NCI-H146 (cell line): ENCODE measurements around the gene GNG8.
A peak's percentile ranks its signal among the peaks of the same experiment; 100 is the strongest.

Source experiments
- DNase-seq: peaks from one replicate; lab custom pipeline; 2025; lab: John Stamatoyannopoulos, UW

Gene GNG8

DNA sequence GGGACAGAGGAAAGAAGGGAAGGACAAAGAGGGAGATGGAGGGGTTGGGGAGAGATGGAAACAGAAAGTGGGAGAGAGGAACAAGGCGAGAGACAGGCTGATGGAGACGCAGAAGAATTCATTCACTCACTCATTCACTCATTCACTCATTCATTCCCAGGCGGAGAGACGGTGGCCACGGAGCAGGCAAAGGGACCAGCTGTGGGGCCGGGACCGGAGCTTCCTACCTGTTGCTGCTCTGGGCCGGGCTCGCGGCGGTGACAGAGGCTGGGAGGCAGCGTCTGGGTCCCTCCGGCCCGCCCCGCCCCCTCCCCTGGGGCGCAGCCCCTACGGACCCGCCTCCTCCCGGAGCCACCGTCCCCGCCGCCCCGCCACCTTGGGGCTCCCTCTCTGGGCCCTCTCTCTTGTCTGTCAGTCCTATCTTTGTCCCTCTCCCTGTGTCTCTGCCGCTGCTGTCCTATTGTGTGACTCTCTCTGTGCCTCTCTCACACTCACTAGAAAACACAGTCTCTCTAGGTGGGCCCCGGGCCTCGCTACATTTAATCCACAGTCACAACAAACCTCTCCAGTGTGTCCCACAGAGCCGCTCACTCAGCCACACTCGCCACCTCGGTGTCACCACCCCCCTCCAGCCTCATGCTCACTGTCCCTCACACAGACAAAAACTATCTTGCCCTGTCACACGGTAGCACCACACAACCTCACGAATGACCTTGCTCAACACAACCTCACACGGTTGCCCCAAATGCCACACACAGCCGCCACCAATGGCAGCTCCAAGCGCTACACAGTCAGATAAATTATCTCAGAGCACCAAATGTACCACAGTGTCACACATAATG is at the start of gene GNG8:
Gene GNG8, minus strand, starts transcription at position 283 of the 842 bp plus-strand sequence. CDS start 1,520 bp downstream, outside the sequence.
- peak; percentile 24 for DNase-seq

DNA sequence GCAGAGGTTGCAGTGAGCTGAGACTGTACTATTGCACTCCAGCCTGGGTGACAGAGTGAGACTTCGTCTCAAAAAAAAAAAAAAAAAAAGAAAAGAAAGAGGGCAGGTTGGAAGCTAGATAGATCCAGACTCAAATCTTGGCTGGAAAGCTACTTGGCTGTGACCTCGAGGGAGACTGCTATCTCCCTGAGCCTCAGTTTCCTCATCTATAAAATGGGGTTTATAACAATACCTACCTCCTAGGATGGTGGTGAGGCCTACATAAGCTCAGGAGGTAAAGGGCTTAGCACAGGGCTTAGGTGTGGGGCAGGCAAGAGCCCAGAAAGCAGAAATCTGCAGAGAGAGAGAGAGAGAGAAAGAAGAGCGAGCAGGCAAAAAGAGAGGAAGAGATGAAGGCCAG is 49.2 kb upstream of the GNG8 start:
- DNase-seq: no peak

DNA sequence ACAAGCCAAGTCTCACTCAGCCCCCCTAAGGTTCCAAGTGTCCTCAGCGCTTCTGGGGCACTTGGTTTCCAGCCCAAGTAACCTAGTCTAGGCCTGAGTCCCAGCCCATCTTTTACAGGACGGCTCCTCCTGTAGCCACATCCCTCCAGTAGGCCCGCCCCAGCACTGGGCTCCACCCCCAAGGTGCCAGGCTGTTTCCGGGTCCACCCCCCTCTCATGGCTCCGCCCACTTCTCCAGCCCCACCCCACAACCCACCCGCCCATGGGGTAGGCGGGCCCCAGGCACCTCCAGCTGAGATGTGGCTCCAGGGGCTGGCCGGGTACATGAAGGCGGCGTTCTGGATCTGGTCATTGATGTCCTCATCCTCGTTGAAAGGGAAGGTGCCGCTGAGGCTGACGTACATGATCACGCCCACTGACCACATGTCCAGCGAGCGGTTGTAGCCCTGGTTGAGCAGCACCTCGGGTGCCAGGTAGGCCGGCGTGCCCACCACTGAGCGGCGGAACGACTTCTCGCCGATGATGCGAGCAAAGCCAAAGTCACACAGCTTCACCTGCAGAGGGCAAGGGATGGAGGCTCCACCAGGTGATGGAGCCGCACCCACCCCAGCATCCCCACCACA is 42.2 kb upstream of the GNG8 start:
- no peak for DNase-seq

DNA sequence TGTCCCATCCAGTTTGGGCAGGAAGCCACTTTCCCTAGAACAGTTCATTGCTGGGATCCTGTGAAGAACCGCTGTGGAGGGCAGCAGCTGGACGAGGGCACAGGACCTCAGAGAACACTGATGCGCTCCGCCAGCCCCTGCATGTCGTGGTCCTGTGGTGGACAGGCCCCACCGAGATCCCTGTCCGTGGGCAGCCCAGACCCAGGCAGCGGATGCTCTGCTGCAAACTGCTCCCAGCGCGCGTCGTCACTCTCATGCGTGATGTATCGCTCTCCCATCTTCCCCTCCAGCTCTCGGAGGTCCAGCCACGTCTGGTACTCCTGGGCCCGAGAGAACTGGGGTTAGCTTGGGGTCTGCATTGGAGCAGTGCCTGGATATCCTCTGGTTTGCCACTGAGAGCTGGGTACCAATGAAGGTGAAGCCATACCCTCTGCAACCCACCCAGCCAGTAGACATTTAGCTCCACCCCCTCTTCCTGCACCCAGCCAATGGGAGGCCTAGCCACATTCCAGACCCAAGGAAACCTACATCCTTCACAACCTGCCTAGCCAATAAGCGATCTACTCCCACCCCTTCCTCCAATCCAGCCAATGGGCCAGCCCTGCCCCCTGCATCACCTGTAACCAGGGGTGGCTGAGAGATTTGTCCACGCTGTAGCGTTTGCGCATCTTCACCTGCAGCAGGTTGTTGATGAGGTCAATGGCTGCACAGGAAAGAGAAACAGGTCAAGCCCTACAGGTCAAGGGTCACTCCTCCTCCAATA is 38.6 kb upstream of the GNG8 start:
- DNase-seq: peak; percentile 31

DNA sequence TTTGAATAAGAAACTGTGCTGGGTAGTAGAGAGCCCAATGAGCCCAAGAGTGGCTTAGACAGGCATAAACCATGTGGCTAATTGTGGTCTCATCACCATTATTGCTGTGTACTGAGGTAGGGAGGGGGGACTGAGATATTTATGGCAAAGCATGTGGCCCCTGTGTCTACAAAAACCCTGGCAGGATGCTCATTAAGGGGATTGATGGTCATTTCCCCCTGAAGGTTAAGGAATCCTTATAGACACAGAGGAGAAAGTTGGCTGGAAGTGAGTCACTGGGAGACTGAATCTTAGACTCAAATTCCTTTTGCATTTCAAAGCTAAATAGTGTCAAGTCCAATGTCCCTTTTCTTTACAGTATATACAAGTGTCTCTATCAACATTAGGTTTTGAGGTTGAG is 34.8 kb upstream of the GNG8 start:
- DNase-seq: no peak

DNA sequence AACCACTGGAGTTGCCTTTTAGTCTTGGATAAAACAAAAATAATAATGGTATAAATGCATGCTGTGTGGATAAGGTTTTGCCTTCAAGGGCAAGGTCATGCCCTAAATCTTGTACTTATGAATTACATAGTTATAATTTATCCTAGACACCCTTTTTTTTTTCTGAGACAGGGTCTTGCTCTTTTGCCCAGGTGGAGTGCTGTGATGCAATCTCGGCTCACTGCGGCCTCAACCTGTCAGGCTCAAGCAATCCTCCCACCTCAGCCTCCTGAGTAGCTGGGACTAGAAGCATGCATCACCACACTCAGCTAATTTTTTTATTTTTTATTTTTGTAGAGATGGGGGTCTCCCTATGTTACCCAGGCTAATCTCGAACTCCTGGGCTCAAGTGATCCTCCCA is 32.7 kb upstream of the GNG8 start:
- DNase-seq: no peak

DNA sequence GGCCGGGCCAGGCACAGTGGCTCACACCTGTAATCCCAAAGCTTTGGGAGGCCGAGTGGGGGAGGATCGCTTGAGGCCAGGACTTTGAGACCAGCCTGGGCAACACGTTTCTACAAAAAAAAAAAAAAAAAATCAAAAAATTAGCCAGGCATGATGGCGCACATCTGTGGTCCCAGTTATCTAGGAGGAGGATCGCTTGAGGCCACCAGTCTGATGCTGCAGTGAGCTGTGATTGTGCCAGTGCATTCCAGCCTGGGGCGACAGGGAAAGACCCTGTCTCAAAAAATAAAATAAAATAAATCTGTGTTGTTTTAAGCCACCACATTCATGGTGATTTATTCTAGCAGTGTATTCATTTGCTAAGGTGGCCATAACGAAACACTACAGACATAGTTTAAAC is 29.1 kb upstream of the GNG8 start:
- DNase-seq: no peak

DNA sequence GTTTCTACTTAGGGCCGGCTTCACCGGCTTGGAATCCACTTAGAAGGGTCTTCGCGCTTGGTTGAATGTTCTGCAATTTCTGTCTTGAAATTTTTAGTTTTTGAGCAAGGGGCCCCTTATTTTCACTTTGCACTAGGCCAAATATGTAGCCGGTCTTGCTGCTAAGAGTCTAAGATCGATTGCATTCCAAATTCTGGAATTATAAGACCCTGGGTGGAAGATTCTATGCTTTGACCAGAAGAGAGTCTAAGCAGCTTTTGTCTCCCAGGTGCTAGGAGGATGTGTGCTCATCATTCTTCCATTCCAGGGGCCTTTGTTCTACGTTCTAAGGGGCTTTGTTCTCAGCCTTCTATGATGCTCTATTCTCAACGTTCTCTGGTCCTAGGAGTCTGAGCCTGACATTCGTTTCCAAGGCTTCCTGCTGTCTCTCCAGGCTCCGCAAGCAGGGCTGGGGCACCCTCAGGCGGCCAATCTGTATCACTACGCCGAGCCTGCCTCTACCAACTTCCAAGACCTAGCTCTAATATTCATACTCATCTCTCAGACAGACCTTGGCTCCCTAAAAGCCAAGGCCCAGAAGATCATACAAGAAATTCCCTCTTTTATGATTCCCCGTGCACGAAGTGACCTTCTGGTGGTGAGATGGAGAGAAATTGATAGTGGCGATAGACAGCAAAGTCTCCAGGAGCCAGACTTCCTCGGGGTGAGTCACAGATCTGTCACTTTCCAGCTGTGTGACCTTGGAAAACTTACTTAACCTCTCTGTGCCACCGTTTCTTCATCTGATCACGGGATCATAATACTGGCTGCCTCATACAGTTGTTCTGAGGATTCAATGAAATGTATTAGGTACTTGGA is 26.0 kb upstream of the GNG8 start:
- peak; percentile 91 for DNase-seq

DNA sequence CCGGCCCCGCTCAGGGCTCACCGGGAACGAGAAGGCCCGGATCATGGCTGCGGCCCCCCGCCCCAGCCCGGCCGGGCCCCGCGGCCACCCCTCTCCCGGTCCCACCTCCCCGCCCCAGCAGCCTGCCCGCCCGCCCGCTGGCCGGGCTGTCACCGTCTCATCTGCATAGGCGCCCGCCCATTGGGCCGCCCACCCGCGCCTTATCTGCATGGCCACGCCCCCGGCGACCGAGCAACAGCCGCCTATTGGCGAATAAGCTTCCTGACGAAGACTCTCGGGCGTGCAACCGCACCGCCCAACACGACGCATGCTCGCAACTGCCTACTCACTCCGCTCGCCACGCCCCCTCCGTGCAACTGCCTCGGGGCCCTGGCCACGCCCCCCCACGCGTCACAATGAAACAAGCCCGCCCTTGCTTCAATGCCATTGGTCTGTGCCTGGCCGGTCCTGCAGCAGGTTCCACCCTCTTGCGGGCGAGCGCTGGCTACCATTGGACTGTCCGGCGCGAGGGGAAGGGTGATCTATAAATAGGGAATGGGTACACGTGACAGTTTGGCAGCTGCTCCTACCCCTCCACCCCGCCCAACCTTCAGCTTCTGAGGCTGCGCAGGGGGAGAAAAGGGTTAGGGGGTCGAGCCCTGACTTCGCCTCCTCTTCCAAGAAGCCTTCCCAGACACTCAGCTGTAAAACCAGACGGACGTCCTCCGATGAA is 25.2 kb upstream of the GNG8 start, which contains the start of gene DACT3:
Gene DACT3, minus strand, starts transcription at position 163 of the 712 bp plus-strand sequence. Its CDS starts 118 bp downstream, at position 45.
- peak; percentile 100 for DNase-seq

DNA sequence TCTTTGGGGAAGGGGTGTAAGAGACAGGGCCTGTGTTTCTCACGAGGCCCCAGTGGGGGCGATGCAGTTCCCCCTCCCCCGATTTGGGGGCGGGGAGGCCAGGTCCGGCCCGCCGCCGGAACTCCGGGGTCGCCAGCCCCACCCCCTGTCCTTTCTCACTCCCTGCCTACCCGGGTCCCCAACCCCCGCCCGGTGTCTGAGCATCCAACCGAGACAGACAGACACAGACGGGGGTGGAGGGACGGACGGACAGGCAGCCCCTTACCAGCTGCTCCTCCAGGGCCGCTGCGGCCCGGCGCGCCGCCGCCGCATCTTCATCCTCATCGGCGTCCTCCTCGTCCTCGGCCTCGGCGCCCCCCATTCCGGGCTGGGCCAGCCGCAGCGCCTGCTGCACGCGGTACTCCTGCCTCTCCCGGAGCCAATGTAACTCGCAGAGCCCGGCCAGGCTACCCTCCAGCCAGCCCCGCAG is 24.6 kb upstream of the GNG8 start:
- no peak for DNase-seq

DNA sequence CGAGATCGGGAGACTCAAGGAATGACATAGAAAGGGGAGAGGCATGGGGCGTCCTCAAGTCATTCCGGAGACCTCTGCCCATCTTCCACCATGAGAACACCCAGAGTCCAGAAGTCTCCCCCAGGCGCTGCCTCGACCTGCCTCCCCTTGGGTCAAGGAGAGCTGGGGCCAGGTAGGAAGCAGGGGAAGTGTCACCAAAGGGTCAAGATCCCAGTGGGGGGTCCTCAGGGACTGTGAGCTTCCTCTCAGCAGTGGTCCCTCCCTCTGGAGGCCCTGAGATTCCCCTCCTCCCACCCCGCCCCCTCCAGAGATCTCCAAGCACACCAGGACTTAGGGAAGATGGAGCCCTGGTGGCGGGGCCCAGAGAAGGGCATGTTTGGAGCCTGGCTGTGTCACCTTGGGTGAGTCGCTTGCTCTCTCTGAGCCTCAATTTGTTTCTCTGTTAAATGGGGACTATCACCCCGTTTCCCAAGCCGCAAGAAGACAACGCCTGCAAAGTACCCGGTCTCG is 24.1 kb upstream of the GNG8 start:
- peak; percentile 32 for DNase-seq

DNA sequence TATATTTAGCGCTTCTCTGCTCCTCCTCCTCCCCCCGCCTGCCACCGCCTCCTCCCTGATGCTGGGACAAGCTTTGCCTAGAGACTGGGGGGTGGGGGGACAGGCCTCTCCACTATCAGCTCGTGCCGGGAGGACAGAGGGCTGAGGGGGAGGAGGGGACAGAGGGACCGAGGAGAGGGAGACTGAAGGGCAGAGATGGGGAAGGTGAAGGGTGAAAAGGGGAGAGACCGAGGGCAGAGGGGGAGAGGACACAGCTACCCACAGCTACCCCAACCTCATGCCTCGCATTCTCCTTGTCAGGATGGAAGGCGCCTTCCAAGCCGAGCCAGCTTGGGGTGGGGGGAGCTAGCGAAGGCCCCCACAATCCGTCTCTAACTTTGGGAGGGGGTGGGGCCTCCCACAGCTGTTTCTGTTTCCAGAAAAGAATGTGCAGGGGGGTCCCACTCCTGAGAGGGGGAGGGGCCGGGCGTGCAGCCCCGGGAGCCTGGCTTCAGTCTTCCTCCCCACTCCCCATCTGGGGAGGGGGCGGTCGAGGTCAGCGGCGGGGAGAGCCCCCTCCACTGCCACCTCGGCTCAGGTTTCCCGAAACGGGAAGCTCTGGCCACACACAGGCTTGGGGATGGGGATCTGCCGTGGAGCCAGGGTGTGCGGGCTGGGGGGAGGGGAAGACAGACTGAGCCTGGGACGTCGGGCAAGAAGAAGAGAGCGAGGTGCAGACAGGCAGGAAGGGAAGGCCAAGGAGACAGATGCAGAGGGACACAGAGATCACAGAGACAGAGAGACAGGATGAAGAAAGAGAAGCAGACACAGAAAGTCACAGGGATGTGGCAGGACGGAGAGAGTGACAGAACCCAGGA is 23.4 kb upstream of the GNG8 start:
- no peak for DNase-seq

DNA sequence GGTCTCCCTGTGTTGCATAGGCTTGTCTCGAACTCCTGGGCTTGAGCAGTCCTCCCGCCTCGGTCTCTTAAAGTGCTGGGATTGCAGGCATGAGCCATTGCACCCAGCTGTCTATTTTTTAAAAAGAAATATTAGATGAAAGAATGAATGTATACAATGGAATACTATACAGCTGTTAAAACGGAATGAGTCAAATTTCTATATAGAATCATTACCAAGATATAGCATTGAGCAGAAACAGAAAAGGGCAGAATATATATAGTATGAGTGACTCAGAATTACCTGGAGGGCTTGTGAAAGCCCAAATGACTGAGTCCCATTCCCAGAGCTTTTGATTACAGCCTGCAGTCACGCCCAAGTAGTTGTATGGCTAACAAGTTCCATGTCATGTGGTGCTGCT is 20.5 kb upstream of the GNG8 start:
- no peak for DNase-seq

DNA sequence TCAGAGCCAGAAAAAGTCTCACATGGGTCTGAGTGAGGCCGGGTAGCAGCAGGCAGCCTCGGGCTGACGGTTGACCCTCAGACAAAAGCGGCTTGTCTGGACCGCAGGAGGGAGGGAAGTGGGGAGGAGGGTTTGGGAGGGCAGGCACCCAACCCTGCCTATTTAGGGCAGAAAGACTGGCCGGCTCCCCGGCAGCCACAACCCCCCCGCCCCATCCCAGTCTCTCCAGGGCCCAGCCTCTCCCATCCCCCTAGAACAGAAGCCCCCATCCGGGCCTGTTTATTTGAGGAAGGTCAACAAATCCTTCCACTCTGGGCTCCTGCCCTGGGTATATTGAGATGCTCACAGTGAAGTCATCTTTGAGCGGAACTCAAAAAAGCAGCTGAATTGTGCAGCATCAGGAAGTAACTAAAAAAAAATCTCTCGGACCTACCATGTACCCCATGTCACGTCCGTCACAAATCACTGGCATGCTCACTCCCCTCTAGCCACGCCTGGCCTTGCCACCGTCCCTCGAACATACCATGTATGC is 18.7 kb upstream of the GNG8 start:
- no peak for DNase-seq

DNA sequence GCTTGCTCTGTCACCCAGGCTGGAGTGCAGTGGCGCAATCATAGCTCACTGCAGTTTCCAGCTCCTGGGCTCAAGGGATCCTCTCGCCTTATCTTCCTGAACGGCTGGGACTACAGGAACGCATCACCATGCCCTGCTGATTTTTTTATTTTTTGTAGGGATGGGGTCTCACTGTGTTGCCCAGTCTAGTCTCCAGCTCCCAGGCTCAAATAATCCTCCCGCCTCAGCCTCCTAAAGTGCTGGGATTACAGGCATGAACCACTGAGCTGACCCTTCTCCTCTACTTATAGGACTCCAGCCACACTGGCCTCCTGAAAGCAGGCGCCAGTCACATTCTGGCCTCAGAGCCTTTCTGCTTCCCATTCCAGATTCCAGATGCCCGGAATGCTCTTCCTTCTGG is 14.4 kb upstream of the GNG8 start:
- no peak for DNase-seq

DNA sequence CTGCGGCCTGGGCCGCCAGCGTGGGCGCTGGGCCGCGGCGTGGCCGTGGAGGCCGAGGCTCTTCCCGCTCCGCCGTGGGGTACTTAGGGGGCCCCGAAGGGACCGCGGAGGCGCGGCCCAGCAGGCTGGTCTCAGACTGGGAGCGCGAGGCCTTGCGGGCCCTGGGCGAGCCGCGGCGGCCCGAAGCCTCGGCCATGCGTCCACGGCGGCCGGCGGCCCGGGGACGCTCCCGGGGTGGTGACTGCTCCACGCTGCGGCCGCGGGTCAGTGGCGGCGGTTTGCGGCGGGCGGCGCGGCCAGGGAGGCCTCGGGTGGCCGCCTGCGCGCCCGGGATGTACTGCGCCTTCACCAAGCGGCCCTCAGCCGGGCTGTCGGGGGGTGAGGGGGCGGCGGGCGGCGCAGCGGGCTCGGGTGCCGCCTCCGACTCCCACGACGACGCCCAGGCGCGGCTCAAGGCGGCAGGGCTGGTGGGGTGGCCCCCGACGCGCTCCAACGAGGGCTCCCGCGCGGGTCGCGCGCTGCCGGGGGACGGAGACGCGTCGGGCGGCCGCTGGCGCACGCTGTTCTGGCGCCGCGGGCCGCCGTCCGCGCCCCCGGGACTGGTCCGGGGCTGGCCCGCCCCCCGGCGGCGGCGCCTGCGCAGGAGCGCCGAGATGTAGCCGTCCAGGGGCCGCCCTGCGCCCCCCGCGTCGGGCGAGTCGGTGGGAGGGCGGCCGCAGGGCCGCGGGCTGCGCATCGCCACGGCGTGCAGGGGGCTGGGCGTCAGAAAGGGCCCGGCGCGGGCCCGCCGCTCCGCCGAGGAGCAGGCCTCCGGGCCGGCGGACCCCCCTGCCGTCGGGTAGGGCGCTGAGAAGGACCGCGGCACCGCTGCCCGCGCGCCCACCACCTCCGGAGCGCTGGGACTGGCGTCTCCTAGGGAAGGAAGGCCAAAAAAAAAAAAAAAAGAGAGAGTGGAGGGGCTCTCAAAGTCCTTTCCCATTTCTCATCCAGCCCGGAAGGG is 13.3 kb upstream of the GNG8 start:
- DNase-seq: no peak

DNA sequence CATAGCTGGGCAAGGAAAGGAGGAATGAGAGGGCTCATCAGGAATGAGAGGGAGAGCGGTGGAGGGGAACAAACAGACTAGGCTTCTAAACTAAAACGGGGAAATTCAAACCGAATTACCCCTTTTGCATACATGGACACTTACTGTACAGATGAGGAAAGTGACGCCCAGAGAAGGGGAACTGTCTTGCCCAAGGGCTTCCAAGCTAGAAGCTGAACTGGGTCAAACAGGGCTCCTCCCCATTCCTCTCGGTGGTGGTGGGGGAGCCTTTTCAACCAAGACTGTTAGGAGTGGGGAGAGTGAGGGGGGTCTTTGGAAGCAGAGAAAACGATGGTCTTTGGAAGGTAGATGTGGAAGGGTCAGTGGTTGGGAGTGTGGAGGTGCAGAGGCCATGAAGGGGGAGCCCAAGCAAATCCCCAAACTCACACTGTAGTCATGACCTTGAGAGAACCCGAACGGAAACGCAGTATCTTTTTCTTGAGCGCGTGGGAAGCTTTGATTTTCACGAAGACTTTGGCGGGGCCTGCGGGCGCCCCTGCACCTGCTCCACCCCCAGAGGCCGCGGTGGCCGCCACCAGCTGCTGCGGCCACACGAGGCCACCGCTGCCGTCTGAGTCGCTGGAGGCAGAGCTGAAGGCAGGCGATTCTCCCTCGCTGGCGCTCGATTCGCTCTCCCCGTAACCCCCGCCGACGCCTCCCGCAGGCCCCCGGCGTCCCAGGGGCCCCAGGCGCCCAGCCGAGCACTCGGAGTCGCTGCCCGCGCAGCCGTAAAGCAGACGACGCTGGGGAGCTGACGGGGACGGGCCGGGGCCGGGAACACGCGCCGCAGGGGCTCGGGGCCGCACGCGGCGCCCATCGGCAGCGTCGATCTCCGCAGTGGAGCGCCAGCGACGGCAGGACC is 12.3 kb upstream of the GNG8 start:
- DNase-seq: no peak
